Measurements from ENCODE around the gene KLF16. TPM values are rescaled to one million over a fixed set of nuclear protein-coding genes. Genes with fewer than 3 reads are reported as not detected.
A peak's percentile ranks its signal among the peaks of the same experiment; 100 is the strongest.

Gene KLF16
- total and polyA plus RNA-seq, 9 of the 15 experiments (the other 6 are each of a cell fraction or from before 2014, with no cell fraction given): 0.04 to 60.4 (median 6.8) TPM

- TF ChIP-seq, protein P1, sequence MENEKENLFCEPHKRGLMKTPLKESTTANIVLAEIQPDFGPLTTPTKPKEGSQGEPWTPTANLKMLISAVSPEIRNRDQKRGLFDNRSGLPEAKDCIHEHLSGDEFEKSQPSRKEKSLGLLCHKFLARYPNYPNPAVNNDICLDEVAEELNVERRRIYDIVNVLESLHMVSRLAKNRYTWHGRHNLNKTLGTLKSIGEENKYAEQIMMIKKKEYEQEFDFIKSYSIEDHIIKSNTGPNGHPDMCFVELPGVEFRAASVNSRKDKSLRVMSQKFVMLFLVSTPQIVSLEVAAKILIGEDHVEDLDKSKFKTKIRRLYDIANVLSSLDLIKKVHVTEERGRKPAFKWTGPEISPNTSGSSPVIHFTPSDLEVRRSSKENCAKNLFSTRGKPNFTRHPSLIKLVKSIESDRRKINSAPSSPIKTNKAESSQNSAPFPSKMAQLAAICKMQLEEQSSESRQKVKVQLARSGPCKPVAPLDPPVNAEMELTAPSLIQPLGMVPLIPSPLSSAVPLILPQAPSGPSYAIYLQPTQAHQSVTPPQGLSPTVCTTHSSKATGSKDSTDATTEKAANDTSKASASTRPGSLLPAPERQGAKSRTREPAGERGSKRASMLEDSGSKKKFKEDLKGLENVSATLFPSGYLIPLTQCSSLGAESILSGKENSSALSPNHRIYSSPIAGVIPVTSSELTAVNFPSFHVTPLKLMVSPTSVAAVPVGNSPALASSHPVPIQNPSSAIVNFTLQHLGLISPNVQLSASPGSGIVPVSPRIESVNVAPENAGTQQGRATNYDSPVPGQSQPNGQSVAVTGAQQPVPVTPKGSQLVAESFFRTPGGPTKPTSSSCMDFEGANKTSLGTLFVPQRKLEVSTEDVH (IDR thresholded peaks at IDR 0.05; ENCODE audit: low read depth, partially characterized antibody): no peak
- TF ChIP-seq, protein P2, sequence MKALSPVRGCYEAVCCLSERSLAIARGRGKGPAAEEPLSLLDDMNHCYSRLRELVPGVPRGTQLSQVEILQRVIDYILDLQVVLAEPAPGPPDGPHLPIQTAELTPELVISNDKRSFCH (CRISPR knock-in tag; IDR thresholded peaks at IDR 0.05): no peak
- TF ChIP-seq, protein P2 (tag; IDR thresholded peaks at IDR 0.05): no peak
- no peak for TF ChIP-seq ZKSCAN3 (CRISPR knock-in tag; IDR thresholded peaks at IDR 0.05)
Measured at GRCh38 chr19:1884291-1884718, 20.9 kb upstream of the KLF16 start (continued).

DNA sequence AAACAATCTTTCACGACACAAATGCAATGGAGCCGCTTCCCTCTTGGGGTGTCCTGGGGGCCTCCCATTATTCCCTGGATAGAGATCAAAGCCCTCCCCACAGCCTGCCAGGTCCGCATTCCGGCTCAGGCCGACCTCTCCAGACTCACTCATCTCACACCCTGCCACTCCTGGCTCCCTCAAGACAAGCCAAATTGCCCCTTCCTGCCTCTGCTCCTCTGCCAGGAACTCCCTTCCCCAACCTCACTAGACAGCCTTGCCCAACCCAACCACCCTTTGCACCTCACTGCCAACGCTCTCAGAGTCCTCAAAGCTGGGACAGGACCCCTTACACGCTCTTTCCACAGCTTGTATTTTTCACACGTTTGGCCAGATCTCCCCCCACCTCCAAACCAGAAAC, 20.4 kb upstream of the KLF16 start:
- TF ChIP-seq POLR2A (conservative IDR thresholded peaks at IDR 0.05): 0 out of 2 replicates have a peak, but pooled peaks have one; percentile 0
- TF ChIP-seq ZNF24 (IDR thresholded peaks at IDR 0.05): no peak
- CTCF ChIA-PET (ENCODE audit: low intra/inter-chr PET ratio): no interaction called here
- FAIRE-seq (no peak), DNase-seq (ENCODE audit: extremely low read depth in 1 of 4, low spot score in 3 of 4) (no peak), ATAC-seq (no peak)
- Histone ChIP-seq H3K4me1 (replicated peaks in 1 of 2; ENCODE audit: control insufficient read depth in 2 of 2, insufficient read depth in 2 of 2, low read length in 2 of 2) (peaks cover 31 to 77% of the 10 kb centered on the region in 2 experiments), H3K79me2 (ENCODE audit: control insufficient read depth, insufficient read depth, low read length) (peaks cover 46% of the 10 kb centered on the region), H3K36me3 (ENCODE audit: control insufficient read depth, insufficient read depth, low read length) (peaks cover 27% of the 10 kb centered on the region; the same call in 2 of the 3 replicates), H2AFZ (ENCODE audit: low read depth, low read length) (no peak overlapping the region), H3K9me3 (replicated peaks; ENCODE audit: control insufficient read depth, insufficient read depth, low read depth, low read length) (no peaks in the 10 kb centered on the region), H3K27ac (ENCODE audit: extremely low read depth, low read depth, low read length) (peak overlapping the region; percentile 74; the same call in 1 of the 3 replicates), H3K4me2 (ENCODE audit: insufficient read depth, low read length) (peak overlapping the region; percentile 90), H3K27me3 (ENCODE audit: control insufficient read depth in 2 of 2, insufficient read depth in 2 of 2, low read length in 2 of 2) (no peaks in the 10 kb centered on the region), H3K9me1 (ENCODE audit: control insufficient read depth, insufficient read depth, low read length) (peaks cover 14% of the 10 kb centered on the region), H3K9ac (ENCODE audit: insufficient read depth in 1 of 2, low read depth in 2 of 2, low read length in 2 of 2) (peak overlapping the region; percentile 89 to 99; a peak in 3 of 4 replicates), H3K4me3 (peak overlapping the region; percentile 91), H4K20me1 (replicated peaks; ENCODE audit: control insufficient read depth, insufficient read depth, low read length) (peaks cover 37% of the 10 kb centered on the region; the same call in 1 of the 2 replicates)
- POLR2A ChIA-PET: interaction anchor here (0.9 to 1.4 kb wide), 2 partner anchors 9 to 14 kb away, joined by 5 read pairs; no protein-coding TSS in a partner anchor
- intact Hi-C loops (cut with micrococcal nuclease) (no loop called here), in situ Hi-C loops (cut with MboI) (no loop called here)
- TSS peak; percentile 71 for BruUV-seq (replicated peaks)
- 56% methylated on average over 8 of the region's 8 CpGs for WGBS (ENCODE audit: insufficient coverage, low coverage, missing lambda C conversion rate)
